SK-N-SH (cell line): ENCODE data around the gene SNN. TPM values are rescaled to one million over a fixed set of nuclear protein-coding genes. Genes with fewer than 3 reads are reported as not detected.

Source experiments
- CTCF ChIA-PET: fragments of 300-600, 350-600 bp; formaldehyde crosslinking; extraction: SDS; loops from one replicate; lab custom pipeline; 2021; lab: Yijun Ruan, JAX
- POLR2A ChIA-PET: fragments of 350-600 bp; sonication (Branson Sonifier 250); formaldehyde crosslinking; extraction: SDS; loops from one replicate; lab custom pipeline; 2020; ENCODE audit warnings: antibody characterized with exemption, inconsistent platforms; lab: Yijun Ruan, JAX
- DNase-seq: peaks from one replicate; pipeline ENCODE4 v3.0.0; 2012
- H2AFZ ChIP-seq: fragments of 200-600 bp; sonication (generic); 2 replicates; pipeline ENCODE4 v1.8.1; 2016; ENCODE audit warnings: antibody characterized with exemption, mild to moderate bottlenecking, low read depth
- H3F3A ChIP-seq: fragments of 200-600 bp; sonication (generic); replicated peaks from 2 replicates; pipeline ENCODE3; 2016; ENCODE audit warnings: antibody characterized with exemption, mild to moderate bottlenecking; ENCODE audit not compliant: insufficient read depth
- H3K27ac ChIP-seq, 2 experiments: fragments of 200-500 bp in 1 of 2; fragments of 200-600 bp in 1 of 2; sonication (Bioruptor generic) in 1 of 2; sonication (generic), shearing (Covaris generic) in 1 of 2; 2 replicates each; pipeline versions ENCODE4 v1.5.1 to v1.6.1; 2014 to 2016; ENCODE audit warnings: low read depth in 2 of 2, inconsistent platforms in 1 of 2, low read length in 1 of 2, mild to moderate bottlenecking in 1 of 2, mixed read lengths in 1 of 2
- H3K27me3 ChIP-seq: fragments of 200-600 bp; sonication (generic), shearing (Covaris generic); 2 replicates; pipeline ENCODE4 v1.6.1; 2016; ENCODE audit warnings: mixed run types; ENCODE audit not compliant: insufficient read depth
- H3K36me3 ChIP-seq, 2 experiments: fragments of 200-500 bp in 1 of 2; fragments of 200-600 bp in 1 of 2; sonication (Bioruptor generic) in 1 of 2; sonication (generic) in 1 of 2; replicated peaks in 1 of 2; 2 replicates each; pipeline versions ENCODE3 to v1.5.1; 2014 to 2016; ENCODE audit warnings: low read length in 1 of 2, mild to moderate bottlenecking in 1 of 2; ENCODE audit not compliant: insufficient read depth in 2 of 2, control insufficient read depth in 1 of 2
- H3K4me1 ChIP-seq, 2 experiments: fragments of 200-500 bp in 1 of 2; fragments of 200-600 bp in 1 of 2; sonication (Bioruptor generic) in 1 of 2; sonication (generic), shearing (Covaris generic) in 1 of 2; 2 replicates each; pipeline versions ENCODE4 v1.5.1 to v1.6.1; 2014 to 2016; ENCODE audit warnings: low read depth in 1 of 2, low read length in 1 of 2, mixed run types in 1 of 2; ENCODE audit not compliant: insufficient read depth in 2 of 2, control insufficient read depth in 1 of 2
- H3K4me2 ChIP-seq: fragments of 200-600 bp; sonication (generic), shearing (Covaris generic); 2 replicates; pipeline ENCODE4 v1.6.1; 2017; ENCODE audit warnings: mixed run types
- H3K4me3 ChIP-seq, 2 experiments: fragments of 200-500 bp in 1 of 2; fragments of 200-600 bp in 1 of 2; sonication (Bioruptor generic) in 1 of 2; sonication (generic), shearing (Covaris generic) in 1 of 2; 2 replicates each; pipeline versions ENCODE4 v1.5.1 to v1.8.1; 2014 to 2016; ENCODE audit warnings: low read depth in 2 of 2, inconsistent platforms in 1 of 2, low read length in 1 of 2, mild to moderate bottlenecking in 1 of 2, mixed read lengths in 1 of 2, moderate library complexity in 1 of 2
- H3K79me2 ChIP-seq: fragments of 200-600 bp; sonication (generic); 2 replicates; pipeline ENCODE4 v1.8.1; 2017; ENCODE audit warnings: mild to moderate bottlenecking; ENCODE audit not compliant: insufficient read depth
- H3K9ac ChIP-seq: fragments of 200-600 bp; sonication (generic); 2 replicates; pipeline ENCODE4 v1.6.1; 2017; ENCODE audit warnings: mixed run types
- H3K9me2 ChIP-seq: fragments of 200-600 bp; sonication (generic); 2 replicates; pipeline ENCODE4 v1.6.1; 2017; ENCODE audit warnings: mixed run types
- H3K9me3 ChIP-seq: fragments of 200-600 bp; sonication (generic); 2 replicates; pipeline ENCODE4 v1.6.1; 2017; ENCODE audit warnings: mixed run types, mild to moderate bottlenecking, moderate library complexity
- H4K20me1 ChIP-seq: fragments of 200-600 bp; sonication (generic); 2 replicates; pipeline ENCODE4 v1.6.1; 2017; ENCODE audit warnings: mild to moderate bottlenecking, mixed run types; ENCODE audit not compliant: insufficient read depth
- CHD2 ChIP-seq: fragments of 150-350 bp; IDR thresholded peaks from 2 replicates; pipeline ENCODE4 v1.6.1; 2018; ENCODE audit warnings: low read length; ENCODE audit not compliant: partially characterized antibody
- ELF1 ChIP-seq: IDR thresholded peaks from 2 replicates; pipeline ENCODE4 v1.4.0; 2012
- EP300 ChIP-seq, 2 experiments: IDR thresholded peaks; 2 replicates each; pipeline versions ENCODE4 v1.4.0 to v1.6.1; 2012; ENCODE audit warnings: borderline replicate concordance in 1 of 2, low read depth in 1 of 2, low read length in 1 of 2
- EZH2phosphoT487 ChIP-seq: fragments of 200-600 bp; sonication (generic); IDR thresholded peaks from 2 replicates; pipeline ENCODE4 v1.6.1; 2017; ENCODE audit warnings: low read depth, mixed run types, mild to moderate bottlenecking, antibody characterized with exemption, moderate library complexity, borderline replicate concordance
- FOSL2 ChIP-seq: IDR thresholded peaks from 2 replicates; pipeline ENCODE4 v1.4.0; 2012; ENCODE audit warnings: low read depth, mild to moderate bottlenecking, moderate library complexity, borderline replicate concordance
- FOXJ3 ChIP-seq: sonication (generic); formaldehyde crosslinking; IDR thresholded peaks from 2 replicates; pipeline ENCODE4 v1.5.1; 2020; ENCODE audit warnings: mild to moderate bottlenecking, missing genetic modification reagents
- GATA2 ChIP-seq: sonication (generic); formaldehyde crosslinking; IDR thresholded peaks from 2 replicates; pipeline ENCODE4 v1.5.0; 2020; ENCODE audit warnings: mild to moderate bottlenecking, missing genetic modification reagents
- NRF1 ChIP-seq: IDR thresholded peaks from 2 replicates; pipeline ENCODE4 v1.6.1; 2012; ENCODE audit warnings: low read depth, mild to moderate bottlenecking, low read length
- RCOR1 ChIP-seq: fragments of 150-350 bp; IDR thresholded peaks from 2 replicates; pipeline ENCODE4 v1.6.1; 2017; ENCODE audit warnings: antibody characterized with exemption, low read length
- RFX5 ChIP-seq: IDR thresholded peaks from 2 replicates; pipeline ENCODE4 v1.6.1; 2012; ENCODE audit warnings: mild to moderate bottlenecking, improper control_type of control experiment, low read length
- SIN3A ChIP-seq: IDR thresholded peaks from 2 replicates; pipeline ENCODE4 v1.6.1; 2012; ENCODE audit warnings: low read depth, mild to moderate bottlenecking, low read length, moderate library complexity, borderline replicate concordance
- TCF12 ChIP-seq: IDR thresholded peaks from 2 replicates; pipeline ENCODE4 v1.4.0; 2012
- USF1 ChIP-seq: IDR thresholded peaks from 2 replicates; pipeline ENCODE4 v1.4.0; 2012; ENCODE audit warnings: low read depth, borderline replicate concordance
- USF2 ChIP-seq: fragments of 150-350 bp; IDR thresholded peaks from 2 replicates; pipeline ENCODE4 v1.6.1; 2017; ENCODE audit warnings: antibody characterized with exemption, low read length, low read depth, borderline replicate concordance
- WGBS: methylation state at CpG from one replicate; pipeline ENCODE4 v1.1.6; 2017; ENCODE audit warnings: low lambda C conversion rate; 5-methylcytosine and 5-hydroxymethylcytosine counted together
- polyA plus RNA-seq, 3 experiments: library from polyadenylated mRNA; depleted of rRNA; stranded (reverse); fragments of >200 nt; gene quantifications; 2 replicates each; pipeline ENCODE4 v1.2.3, GENCODE V29; 2012

The SNN gene
- polyA plus RNA-seq, 1 of the 3 experiments (the other 2 are of a cell fraction): 15.4 TPM

- H3K4me2 ChIP-seq: no peak overlapping the region
- H3K27ac ChIP-seq: no peak overlapping the region
- no peaks in the 10 kb centered on the region for H3K27me3 ChIP-seq
- H3F3A ChIP-seq: peaks cover 8% of the 10 kb centered on the region
- H4K20me1 ChIP-seq: no peaks in the 10 kb centered on the region
- H3K36me3 ChIP-seq: no peaks in the 10 kb centered on the region
- no peak overlapping the region for H2AFZ ChIP-seq
- no peak for DNase-seq
- H3K4me1 ChIP-seq: peaks cover 10 to 13% of the 10 kb centered on the region in 2 experiments; a peak in 3 of 4 replicates
- H3K4me3 ChIP-seq: no peak overlapping the region
- POLR2A ChIA-PET: interaction anchor here (0.5 kb wide), 1 partner anchor 22 kb away, joined by 5 read pairs; no protein-coding TSS in a partner anchor
- H3K9ac ChIP-seq: no peak overlapping the region
- H3K9me2 ChIP-seq: no peaks in the 10 kb centered on the region
- no peaks in the 10 kb centered on the region for H3K79me2 ChIP-seq
- CTCF ChIA-PET: interaction anchor here (1.7 to 2.3 kb wide), 3 partner anchors 230 to 241 kb away, joined by 5 to 6 read pairs (median 6); no protein-coding TSS in a partner anchor
- TF ChIP-seq EZH2phosphoT487: no peak
- no peak for TF ChIP-seq RCOR1
- TF ChIP-seq ELF1: no peak
- no peak for TF ChIP-seq USF2
- 20% methylated on average over 1 of the region's 5 CpGs for WGBS
- no peaks in the 10 kb centered on the region for H3K9me3 ChIP-seq
Observed at GRCh38 chr16:11637320-11637719, 30.9 kb upstream of the SNN start.

DNA sequence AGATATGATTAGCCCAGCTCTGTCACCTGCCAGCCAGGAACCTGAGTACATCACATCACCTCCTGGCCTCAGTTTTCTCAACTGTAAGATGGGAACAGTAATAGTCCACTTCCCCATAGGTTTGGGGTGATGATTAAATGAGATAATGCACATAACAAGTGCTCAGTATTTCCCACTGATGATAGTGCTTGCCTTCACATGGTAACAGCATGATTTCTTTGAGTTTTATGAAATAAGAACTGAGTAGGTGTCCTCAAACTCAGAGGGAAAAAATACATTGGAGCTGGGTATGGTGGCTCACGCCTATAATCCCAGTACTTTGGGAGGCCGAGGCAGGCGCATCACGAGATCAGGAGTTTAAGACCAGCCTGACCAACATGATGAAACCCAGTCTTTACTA lies 30.1 kb upstream of the SNN start:
- Histone ChIP-seq H3K79me2 (no peaks in the 10 kb centered on the region), H3K9me2 (no peaks in the 10 kb centered on the region), H4K20me1 (no peaks in the 10 kb centered on the region), H3F3A (peaks cover 8% of the 10 kb centered on the region), H3K9me3 (no peaks in the 10 kb centered on the region), H2AFZ (no peak overlapping the region), H3K27ac (no peak overlapping the region), H3K9ac (no peak overlapping the region), H3K4me2 (no peak overlapping the region), H3K36me3 (no peaks in the 10 kb centered on the region), H3K4me1 (peaks cover 8 to 10% of the 10 kb centered on the region in 2 experiments; a peak in 3 of 4 replicates), H3K4me3 (no peak overlapping the region), H3K27me3 (no peaks in the 10 kb centered on the region)
- ChIA-PET POLR2A (interaction anchor here (0.5 kb wide), 1 partner anchor 21 kb away, joined by 5 read pairs; no protein-coding TSS in a partner anchor), CTCF (interaction anchor here (1.2 to 1.7 kb wide), 3 partner anchors 107 to 241 kb away, joined by 5 to 6 read pairs (median 6); no protein-coding TSS in a partner anchor)
- DNase-seq: no peak
- WGBS: 95% methylated on average over 4 of the region's 4 CpGs
- no peak for TF ChIP-seq FOSL2
- no peak for TF ChIP-seq TCF12
- TF ChIP-seq USF1: no peak
- TF ChIP-seq GATA2 (CRISPR knock-in tag): no peak
- TF ChIP-seq CHD2: no peak
- TF ChIP-seq FOXJ3 (CRISPR knock-in tag): no peak
- TF ChIP-seq NRF1: no peak
- no peak for TF ChIP-seq RFX5
- TF ChIP-seq SIN3A: no peak
- no peak for TF ChIP-seq EP300 (IDR thresholded peaks at IDR 0.05; ENCODE audit: borderline replicate concordance in 1 of 2, low read depth in 1 of 2, low read length in 1 of 2)
- no peak for TF ChIP-seq USF2
